Activated T-cell treated with anti-CD3 and anti-CD28 coated beads, Interleukin-2, amount 50 U/mL, for 4 hours (primary cell): Measurements from ENCODE around the gene C20orf96. TPM values are rescaled to one million over a fixed set of nuclear protein-coding genes. Genes with fewer than 3 reads are reported as not detected.
"Not testable (repeated sequence)": the region's sequence is repeated elsewhere in the genome, so short reads cannot be mapped to it uniquely, and the experiment has no call there.

Experiments
- ATAC-seq, 2 donors: fragments of 200-7000 bp; cut with Tn5 transposase; one replicate each; pipeline ENCODE4 v1.10.0; 2021
- DNase-seq: peaks from one replicate; pipeline ENCODE4 v3.0.0-alpha.2; 2020
- H3K27me3 Mint-ChIP-seq: one replicate; pipeline ENCODE4 v1.8.0; 2021; ENCODE audit warnings: low read depth, mixed read lengths
- H3K36me3 Mint-ChIP-seq: one replicate; pipeline ENCODE4 v1.8.0; 2022; ENCODE audit warnings: mixed read lengths; ENCODE audit not compliant: insufficient read depth
- H3K4me1 Mint-ChIP-seq: one replicate; pipeline ENCODE4 v1.8.0; 2021; ENCODE audit warnings: low read depth, mixed read lengths
- H3K4me3 Mint-ChIP-seq: one replicate; pipeline ENCODE4 v1.8.0; 2021; ENCODE audit warnings: mild to moderate bottlenecking, moderate library complexity, mixed read lengths
- H3K9me3 Mint-ChIP-seq: one replicate; pipeline ENCODE4 v1.8.0; 2021; ENCODE audit warnings: mixed read lengths
- total RNA-seq, 3 donors: library from RNA; stranded (reverse); gene quantifications; one replicate each; pipeline ENCODE4 v1.2.1, GENCODE V29; 2021

The C20orf96 gene
- total RNA-seq, 3 donors from 2014 or later: 2.1 to 3.2 (median 3.0) TPM

DNA sequence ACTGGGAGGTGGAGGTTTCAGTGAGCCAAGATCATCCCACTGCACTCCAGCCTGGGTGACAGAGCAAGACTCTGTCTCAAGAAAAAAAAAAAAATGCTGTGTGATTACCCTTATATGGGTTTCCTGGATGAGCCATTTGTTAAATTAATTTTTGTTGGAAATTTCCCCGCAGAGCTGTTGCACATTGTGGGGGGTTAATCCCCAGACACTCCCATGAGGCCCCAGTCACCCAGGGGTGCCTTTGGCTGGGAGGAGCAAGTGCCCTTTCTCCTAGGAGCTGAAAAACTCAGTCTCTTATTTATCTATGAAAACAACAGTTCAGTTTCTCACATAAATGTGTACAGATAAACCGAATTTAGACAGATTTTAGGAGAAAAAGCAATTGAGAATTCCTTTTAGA is 37.7 kb downstream of the C20orf96 start:
- Mint-ChIP-seq H3K27me3 (no peaks in the 10 kb centered on the region), H3K9me3 (no peaks in the 10 kb centered on the region), H3K36me3 (no peaks in the 10 kb centered on the region), H3K4me1 (peaks cover 7% of the 10 kb centered on the region), H3K4me3 (no peak overlapping the region)
- ATAC-seq (no peak), DNase-seq (no peak)

GRCh38 chr20:251354-251753 is 39.2 kb downstream of the C20orf96 start:
- DNase-seq (no peak), ATAC-seq (no peak)
- H3K27me3 Mint-ChIP-seq: no peaks in the 10 kb centered on the region
- H3K4me1 Mint-ChIP-seq: peaks cover 7% of the 10 kb centered on the region
- H3K36me3 Mint-ChIP-seq: no peaks in the 10 kb centered on the region
- no peak overlapping the region for H3K4me3 Mint-ChIP-seq
- no peaks in the 10 kb centered on the region for H3K9me3 Mint-ChIP-seq

DNA sequence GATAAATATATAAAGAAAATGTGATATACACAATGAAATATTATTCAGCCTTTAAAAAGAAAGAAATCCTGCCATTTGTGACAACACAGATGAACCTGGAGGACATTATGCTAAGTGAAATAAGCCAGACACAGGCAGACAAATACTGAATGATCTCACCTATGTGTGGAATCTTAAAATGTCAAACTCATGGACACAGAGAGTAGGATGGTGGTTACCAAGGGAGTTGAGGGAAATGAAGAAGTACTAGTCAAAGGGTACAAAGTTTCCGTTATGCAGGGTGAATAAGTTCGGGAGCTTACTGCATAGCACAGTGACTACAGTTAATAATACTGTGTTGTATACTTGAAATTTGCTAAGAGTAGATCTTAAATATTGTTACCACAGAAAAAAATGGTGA is 47.6 kb downstream of the C20orf96 start:
- Mint-ChIP-seq H3K9me3 (no peaks in the 10 kb centered on the region), H3K36me3 (no peaks in the 10 kb centered on the region), H3K4me3 (no peak overlapping the region), H3K27me3 (no peaks in the 10 kb centered on the region), H3K4me1 (peaks cover 9% of the 10 kb centered on the region)
- DNase-seq (no peak), ATAC-seq (no peak)

GRCh38 chr20:237929-238328 is 52.6 kb downstream of the C20orf96 start:
- no peak for DNase-seq
- Mint-ChIP-seq H3K4me3 (peak overlapping the region; percentile 78), H3K4me1 (peaks cover 24% of the 10 kb centered on the region), H3K36me3 (no peaks in the 10 kb centered on the region), H3K27me3 (no peaks in the 10 kb centered on the region), H3K9me3 (no peaks in the 10 kb centered on the region)
- peak; percentile 79 to 86 for ATAC-seq

- no peaks in the 10 kb centered on the region for H3K9me3 Mint-ChIP-seq
- H3K36me3 Mint-ChIP-seq: no peaks in the 10 kb centered on the region
- H3K4me3 Mint-ChIP-seq: peak overlapping the region; percentile 78
- no peaks in the 10 kb centered on the region for H3K27me3 Mint-ChIP-seq
- ATAC-seq: peak; percentile 81 to 86
- H3K4me1 Mint-ChIP-seq: peaks cover 24% of the 10 kb centered on the region
- DNase-seq: no peak
Observed at GRCh38 chr20:237489-237888, 53.1 kb downstream of the C20orf96 start.

DNA sequence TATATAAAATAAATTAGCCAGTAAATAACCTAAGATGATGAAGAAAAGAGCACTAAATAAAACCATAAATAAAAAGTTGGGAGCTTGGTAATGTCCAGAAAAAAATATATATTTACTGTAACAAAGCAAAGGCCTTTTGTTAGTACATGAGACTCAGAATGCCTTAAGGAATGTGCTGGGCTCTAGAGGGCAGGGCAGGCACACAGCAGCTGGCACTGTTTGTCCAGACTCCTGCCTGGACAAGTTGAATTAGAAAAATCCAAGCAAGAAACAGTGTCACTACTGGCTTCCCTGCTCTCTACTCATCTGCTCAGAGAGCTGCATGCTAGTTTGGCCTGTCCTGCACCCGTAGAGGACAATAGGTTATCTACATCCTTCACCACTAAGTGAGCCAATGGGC is 54.7 kb downstream of the C20orf96 start:
- Mint-ChIP-seq H3K27me3 (peaks cover 1% of the 10 kb centered on the region), H3K9me3 (no peaks in the 10 kb centered on the region), H3K4me3 (no peak overlapping the region), H3K4me1 (peaks cover 24% of the 10 kb centered on the region), H3K36me3 (no peaks in the 10 kb centered on the region)
- DNase-seq (no peak), ATAC-seq (no peak)

DNA sequence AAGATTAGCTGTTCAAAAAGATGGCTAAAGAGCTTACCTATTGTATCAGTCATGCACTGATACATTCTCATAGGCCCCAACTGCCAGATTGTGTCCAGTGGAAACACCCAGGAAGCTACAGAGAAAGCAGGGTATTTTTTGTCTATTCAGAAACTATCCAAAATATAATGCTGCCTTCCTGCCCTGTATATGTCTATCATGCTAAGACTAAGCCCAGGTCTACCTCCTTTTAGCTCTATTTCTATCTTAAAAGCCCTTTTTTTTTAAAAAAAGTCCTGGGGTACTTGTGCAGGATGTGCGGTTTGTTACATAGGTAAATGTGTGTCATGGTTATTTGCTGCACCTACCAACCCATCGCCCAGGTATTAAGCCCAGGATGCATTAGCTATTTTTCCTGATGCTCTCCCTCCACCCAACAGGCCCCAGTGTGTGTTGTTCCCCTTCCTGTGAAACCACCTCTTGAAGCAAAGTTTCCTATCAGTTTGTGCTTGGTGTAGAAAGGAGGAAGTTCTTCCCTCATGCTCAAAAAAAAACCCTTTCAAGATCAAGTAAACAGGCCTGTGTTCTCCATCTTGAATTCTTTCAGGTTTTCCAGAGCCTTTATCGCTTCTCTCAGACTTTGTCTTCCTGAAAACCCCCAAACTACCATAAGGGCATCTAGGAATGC is 63.0 kb downstream of the C20orf96 start:
- H3K36me3 Mint-ChIP-seq: no peaks in the 10 kb centered on the region
- peaks cover 18% of the 10 kb centered on the region for H3K4me1 Mint-ChIP-seq
- H3K4me3 Mint-ChIP-seq: no peak overlapping the region
- no peak for DNase-seq
- peaks cover 11% of the 10 kb centered on the region for H3K27me3 Mint-ChIP-seq
- no peak for ATAC-seq
- no peaks in the 10 kb centered on the region for H3K9me3 Mint-ChIP-seq

- H3K36me3 Mint-ChIP-seq: no peaks in the 10 kb centered on the region
- DNase-seq: no peak
- H3K27me3 Mint-ChIP-seq: peaks cover 14% of the 10 kb centered on the region
- H3K9me3 Mint-ChIP-seq: no peaks in the 10 kb centered on the region
- peaks cover 18% of the 10 kb centered on the region for H3K4me1 Mint-ChIP-seq
- no peak for ATAC-seq
- no peak within 1 kb of the TSS for H3K4me3 Mint-ChIP-seq
Observed at GRCh38 chr20:226958-227357, 63.6 kb downstream of the C20orf96 start, which contains the start of gene DEFB129. DEFB129 (plus strand) TSS chr20:227258; CDS start chr20:227289, 31 bp downstream.

- ATAC-seq, H3K36me3 Mint-ChIP-seq, DNase-seq, H3K4me3 Mint-ChIP-seq, H3K9me3 Mint-ChIP-seq: not testable (repeated sequence)
- H3K4me1 Mint-ChIP-seq: peaks cover 18% of the 10 kb centered on the region
- peaks cover 16% of the 10 kb centered on the region for H3K27me3 Mint-ChIP-seq
Observed at GRCh38 chr20:225879-226278, 64.7 kb downstream of the C20orf96 start.

DNA sequence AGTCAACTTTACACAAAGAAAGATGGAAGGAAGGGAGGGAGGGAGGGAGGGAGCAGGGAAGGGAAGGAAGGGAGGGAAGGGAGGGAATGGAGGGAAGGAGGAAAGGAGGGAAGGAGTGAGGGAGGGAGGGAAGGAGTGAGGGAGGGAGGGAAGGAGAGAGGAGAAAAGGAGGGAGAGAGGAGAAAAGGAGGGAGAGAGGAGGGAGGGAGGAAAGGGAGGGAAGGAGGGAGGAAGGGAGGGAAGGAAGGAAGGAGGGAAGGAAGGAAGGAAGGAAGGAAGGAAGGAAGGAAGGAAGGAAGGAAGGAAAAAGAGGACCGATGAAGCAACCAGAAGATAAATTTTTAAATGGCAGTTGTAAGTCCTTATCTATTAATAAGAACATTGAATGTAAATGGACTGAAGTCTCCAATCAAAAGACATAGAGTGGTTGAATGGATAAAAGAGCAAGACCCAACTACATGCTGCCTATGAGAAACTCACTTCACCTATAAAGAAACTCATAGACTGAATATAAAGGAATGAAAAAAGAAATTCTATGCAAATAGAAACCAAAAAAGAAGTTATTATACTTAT is 69.2 kb downstream of the C20orf96 start:
- H3K4me1 Mint-ChIP-seq: peaks cover 3% of the 10 kb centered on the region
- no peak overlapping the region for H3K4me3 Mint-ChIP-seq
- no peak for DNase-seq
- H3K9me3 Mint-ChIP-seq: no peaks in the 10 kb centered on the region
- H3K36me3 Mint-ChIP-seq: no peaks in the 10 kb centered on the region
- H3K27me3 Mint-ChIP-seq: peaks cover 27% of the 10 kb centered on the region
- no peak for ATAC-seq

Other genes starting within 250 kb of the C20orf96 start
- gene DEFB125, start 203.1 kb downstream of the C20orf96 start, total RNA-seq: not detected
- gene DEFB126, start 148.2 kb downstream of the C20orf96 start, total RNA-seq: not detected
- not detected for gene DEFB127, start 133.3 kb downstream of the C20orf96 start, total RNA-seq
- not detected for gene DEFB128, start 101.0 kb downstream of the C20orf96 start, total RNA-seq
- not detected for gene DEFB129, start 63.5 kb downstream of the C20orf96 start, total RNA-seq
- gene DEFB132, start 33.0 kb downstream of the C20orf96 start, total RNA-seq: not detected
- gene ZCCHC3, start 6.8 kb upstream of the C20orf96 start, total RNA-seq: 10 to 100 TPM; 22.5 to 26.0 (median 25.5) TPM
- 1 to 10 TPM; 3.9 to 8.5 (median 6.4) TPM for gene SOX12, start 34.8 kb upstream of the C20orf96 start, total RNA-seq
- 1 to 10 TPM; 2.7 to 3.2 (median 2.8) TPM for gene NRSN2, start 56.4 kb upstream of the C20orf96 start, total RNA-seq
- gene TRIB3, start 90.0 kb upstream of the C20orf96 start, total RNA-seq: 10 to 100 TPM; 34.6 to 45.2 (median 37.0) TPM
- gene RBCK1, start 117.5 kb upstream of the C20orf96 start, total RNA-seq: 100 to 1,000 TPM in 2 of 3 donors, 10 to 100 TPM in 1; 87.1 to 104 (median 103) TPM
- 10 to 100 TPM; 21.2 to 25.5 (median 23.9) TPM for gene TBC1D20, start 171.8 kb upstream of the C20orf96 start, total RNA-seq